Measurements from ENCODE around the gene ABCC8.

ABCC8 gene

DNA sequence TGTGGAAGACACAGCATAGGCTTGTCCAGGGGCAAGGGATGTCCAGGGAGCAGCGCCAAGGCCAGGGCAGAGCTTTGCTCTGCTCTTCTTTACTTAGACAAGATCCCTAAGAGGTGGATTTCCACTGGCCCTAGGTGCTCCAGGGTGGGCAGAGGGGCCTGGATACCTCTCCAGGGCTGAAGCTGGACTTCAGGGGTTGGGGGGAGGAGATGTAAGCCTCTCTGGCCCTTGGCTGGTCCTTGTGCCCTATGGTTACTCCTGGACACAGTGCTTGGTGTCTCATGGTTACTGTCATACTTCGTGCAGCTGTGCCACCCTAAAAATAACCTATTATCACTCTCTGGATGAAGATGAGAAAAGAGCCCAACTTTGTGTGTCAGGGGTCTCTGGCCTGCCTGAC, 75.3 kb downstream of the ABCC8 start:
- DNase-seq: no peak

DNA sequence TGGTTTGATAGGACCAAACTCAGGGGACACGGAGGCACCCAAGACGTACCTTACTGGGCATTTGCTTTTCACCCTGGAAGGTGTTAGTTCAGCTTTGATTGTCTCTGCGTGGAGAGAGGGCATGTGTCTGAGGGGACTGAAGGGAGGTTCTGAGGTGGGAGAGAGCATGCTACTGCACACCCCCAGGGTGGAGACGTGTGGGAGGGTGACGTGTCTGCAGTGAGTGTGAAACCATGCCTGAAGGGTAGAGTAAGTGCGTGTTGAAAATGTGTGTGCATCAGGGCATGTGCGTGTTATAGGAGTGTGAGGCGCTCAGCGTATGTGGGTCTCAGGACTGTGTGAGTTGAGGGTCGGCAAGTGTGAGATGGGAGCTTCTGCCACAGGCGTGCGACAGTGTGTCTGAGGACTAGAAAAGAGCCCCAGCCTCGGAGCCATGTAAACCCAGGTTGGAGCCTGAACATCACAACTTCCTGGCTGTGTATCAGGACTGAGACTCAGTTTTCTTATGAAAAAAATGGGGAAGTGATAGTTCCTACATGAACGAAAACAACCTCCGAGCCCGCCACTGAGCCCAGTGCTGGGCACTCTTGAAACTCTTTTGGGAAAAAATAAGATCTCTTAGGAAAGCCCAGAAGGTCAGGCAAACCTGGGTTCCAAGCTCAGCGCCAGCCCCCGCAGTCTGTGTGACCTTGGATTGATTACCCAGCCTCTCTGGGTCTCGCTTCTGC, 76.4 kb downstream of the ABCC8 start:
- no peak for DNase-seq

DNA sequence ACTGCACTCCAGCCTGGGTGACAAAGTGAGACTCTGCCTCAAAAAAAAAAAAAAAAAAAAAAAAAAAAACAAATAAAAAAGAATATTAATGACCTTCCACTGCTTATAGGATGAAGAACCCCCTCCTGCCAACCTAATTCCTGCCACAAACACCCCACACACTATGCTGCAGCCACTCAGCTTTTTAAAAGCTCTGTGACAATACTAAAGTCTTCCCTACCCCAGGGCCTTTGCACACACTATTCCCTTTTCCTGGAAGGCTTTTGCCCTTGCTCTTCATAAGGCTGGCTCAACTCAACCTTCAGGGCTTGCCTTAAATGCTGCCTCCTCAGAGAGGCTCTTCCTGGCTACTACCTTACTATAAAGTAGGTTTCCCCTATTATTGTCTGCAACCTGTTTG, 77.4 kb downstream of the ABCC8 start:
- DNase-seq: no peak

DNA sequence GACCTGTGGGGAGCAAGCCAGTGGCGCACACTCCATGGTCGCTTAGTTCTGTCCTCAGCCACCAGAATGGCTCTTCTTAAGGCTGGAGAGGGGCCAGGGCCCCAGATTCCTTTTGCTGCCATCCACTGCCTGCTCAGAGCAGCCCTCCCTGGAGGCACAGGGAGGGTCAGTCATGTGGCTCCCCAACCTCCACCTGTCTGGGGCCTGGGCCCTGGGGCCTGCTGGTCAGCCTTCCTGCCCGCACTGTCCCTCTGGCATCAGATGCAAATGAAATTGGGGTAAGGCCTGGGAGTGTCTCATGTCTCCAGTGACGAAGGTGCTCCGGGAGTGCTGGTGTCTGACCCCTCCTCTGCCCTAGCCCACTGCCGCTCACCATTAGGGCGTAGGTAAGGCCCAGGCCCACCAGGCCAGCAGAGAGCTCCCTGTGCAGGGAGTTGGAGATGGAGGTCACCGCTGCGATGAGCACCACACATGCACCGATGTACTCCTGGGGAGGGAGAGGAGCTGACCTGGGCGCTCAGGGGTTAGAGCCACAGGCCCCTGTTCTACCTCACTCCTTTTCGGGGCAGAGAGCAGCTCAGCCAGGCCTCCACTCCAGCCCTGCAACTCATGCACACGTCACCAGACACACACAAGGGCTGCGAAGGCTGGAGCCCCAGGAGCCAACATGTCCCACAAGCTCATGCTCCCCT, 79.2 kb downstream of the ABCC8 start:
- DNase-seq: no peak

DNA sequence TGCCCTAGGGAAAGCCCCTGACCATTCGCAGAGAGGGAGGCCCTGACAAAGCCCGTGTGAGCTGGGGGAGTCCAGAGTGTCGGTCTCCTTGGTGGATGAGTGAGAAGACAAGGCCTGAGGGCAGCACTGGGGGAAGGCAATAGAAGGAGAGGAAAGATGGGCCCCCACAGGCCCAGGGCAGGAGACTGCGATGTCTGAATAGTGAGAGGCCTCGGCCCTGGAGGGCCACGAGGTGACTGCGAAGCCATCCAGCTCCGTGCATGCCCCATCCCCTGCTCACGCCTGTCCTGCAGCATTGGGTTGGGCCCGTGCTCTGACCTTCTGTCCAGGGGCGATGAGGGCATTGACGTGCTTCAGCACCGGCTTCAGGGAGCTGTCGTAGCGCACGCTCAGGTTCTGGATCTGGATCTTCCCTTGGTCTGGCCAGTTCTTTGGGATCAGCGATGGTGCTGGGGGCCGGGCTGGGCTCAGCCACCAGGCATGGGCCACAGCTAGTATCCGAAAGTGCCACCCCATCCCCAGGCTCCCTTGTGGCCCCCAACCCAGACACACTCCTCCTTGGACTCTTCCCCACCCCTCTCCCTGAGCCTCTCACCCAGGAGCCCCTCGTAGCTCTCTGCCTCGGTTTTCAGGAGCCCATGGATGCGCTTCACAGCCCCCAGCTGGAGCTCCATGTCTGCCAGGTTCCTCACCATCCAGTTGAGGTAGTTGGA, 79.9 kb downstream of the ABCC8 start:
- DNase-seq: no peak

DNA sequence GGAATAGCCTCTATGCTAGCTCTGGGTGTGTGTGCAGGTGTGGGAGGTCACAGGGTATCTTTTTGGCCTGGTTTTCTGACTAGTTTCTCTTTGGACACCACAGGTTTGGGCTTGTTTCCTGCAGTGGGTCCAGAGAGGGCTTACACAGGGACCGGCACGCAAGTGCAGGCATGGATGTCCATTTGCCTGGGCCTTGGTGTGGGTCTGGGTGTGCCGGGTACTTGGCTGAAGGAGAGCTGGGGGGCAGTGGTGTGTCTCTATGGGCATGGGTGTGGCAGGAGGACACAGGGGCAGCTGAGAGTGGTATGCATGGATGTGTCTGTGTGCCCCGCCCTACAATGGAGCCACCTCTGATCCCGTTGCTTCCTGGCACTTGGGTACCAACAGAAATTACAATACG, 80.7 kb downstream of the ABCC8 start:
- DNase-seq: no peak

DNA sequence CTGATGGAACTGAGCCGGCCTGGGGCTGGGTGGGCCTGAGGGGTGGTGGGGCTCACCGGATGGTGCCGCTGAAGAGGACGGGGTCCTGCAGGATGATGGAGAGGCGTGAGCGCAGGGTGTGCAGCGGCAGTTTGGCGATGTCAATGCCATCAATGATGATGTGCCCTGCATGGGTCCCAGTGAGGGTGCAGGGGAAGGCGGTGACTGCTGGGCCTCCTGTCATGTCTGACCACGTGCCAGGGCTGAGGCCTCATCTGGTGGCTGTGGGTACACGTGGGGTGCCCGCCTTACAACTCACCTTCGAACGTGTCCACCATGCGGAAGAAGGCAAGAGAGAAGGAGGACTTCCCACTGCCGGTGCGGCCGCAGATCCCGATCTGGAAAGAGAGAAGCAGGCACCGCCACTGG, 81.1 kb downstream of the ABCC8 start:
- no peak for DNase-seq

DNA sequence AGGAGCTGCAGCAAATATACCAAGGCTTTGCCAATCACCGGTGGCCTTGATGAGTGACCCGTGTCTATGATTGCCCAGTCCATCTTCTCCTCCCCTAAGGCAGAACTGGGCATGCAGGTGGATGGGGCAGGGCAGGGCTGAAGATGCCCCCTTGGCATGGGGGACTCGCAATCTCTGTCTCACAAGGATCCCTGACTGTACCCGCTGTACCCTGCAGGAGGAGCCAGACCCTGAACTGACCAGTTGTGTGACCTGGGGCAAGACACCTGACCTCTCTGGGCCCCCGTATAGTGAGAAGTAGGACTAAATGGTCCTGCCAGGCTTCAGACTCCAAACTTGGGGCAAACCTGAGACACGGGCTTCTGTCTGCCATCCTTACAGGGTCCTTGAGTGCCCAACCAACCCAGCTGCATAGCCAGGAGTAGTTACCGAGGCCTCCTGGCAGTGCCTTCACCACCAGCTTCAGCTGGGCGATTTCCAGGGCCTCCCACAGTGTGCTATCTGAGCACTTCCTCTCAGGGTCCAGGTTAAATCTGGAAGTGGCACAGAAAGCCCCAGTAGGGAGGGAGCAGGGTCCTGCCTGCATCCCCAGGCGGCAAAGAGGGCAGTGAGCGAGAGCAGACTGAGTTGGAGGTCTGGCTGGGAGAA, 81.8 kb downstream of the ABCC8 start:
- no peak for DNase-seq

DNA sequence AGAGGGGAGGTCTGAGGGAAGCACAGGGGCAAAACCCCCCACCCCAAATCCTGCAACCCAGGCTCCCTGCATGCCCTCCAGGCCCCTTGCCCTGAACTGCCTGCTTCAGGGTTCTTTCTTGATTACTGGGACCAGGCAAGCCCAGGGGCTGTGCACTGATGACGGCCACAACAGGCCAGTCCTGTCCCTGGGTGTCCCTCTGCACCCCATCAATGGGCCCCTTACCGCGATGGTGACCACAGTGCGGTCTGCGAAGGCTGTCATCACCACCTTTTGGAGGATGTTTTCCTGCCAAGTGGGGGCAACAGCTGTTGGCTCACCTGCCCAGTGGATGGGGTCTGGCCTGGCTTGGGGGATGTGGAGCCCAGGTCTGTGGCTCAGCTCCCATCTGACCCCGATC, 83.2 kb downstream of the ABCC8 start:
- DNase-seq: no peak

DNA sequence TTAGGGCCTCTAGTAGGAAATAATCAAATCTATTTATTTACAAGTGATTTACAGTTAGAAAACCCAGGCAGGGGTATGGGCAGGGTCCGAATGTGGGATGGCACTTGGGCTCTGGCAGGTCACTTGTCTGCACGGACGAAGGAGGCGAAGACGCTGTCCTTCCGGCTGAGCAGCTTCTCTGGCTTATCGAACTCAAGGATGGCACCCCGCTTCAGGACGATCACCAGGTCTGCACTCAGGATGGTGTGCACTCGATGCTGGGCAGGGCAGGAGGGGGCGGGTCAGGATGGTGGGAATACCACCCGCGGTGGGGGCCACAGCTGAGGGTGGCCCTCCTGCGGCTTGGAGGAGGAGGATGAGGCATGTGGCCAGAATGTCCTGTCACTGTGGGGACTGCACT, 83.8 kb downstream of the ABCC8 start:
- no peak for DNase-seq

DNA sequence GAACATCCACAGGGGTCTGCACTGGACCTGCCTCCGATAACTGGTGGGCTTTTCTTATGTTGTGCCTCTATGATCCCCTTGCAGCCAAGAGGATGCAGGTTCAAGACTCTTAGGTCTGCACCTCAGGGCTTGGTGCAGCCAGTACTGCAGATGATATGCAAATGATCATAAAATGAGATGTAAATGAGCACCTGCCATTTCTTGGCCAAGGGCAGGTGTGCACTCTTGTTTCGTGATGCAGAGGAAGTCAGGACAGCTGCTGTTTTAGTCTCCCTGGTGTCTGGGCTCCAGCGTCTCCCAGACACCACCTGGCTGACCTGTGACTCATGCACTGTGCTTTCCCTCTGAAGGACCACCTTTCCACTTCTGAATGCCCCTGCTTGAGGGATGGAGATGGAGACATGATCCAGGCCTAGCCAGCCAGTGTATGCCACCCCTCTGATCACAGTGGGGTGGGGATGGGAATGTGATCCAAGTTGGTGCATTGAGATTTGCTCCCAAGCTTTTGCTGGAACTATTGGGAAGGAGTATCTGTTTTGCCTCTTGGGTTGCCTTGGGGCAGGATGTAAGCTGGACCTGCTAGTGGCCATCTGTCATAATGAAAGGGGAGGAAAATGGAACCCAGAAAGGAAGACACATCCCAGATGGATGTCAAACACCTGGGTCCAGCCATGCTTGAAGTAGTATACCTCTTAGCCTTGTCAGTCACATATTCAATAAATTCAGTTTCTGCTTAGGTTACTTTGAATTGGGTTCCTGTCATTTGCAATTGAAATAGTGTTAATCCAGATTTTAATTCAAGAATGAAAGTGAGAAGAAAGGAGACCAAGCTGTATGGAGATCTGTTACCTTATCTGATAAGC, 84.9 kb downstream of the ABCC8 start:
- no peak for DNase-seq

DNA sequence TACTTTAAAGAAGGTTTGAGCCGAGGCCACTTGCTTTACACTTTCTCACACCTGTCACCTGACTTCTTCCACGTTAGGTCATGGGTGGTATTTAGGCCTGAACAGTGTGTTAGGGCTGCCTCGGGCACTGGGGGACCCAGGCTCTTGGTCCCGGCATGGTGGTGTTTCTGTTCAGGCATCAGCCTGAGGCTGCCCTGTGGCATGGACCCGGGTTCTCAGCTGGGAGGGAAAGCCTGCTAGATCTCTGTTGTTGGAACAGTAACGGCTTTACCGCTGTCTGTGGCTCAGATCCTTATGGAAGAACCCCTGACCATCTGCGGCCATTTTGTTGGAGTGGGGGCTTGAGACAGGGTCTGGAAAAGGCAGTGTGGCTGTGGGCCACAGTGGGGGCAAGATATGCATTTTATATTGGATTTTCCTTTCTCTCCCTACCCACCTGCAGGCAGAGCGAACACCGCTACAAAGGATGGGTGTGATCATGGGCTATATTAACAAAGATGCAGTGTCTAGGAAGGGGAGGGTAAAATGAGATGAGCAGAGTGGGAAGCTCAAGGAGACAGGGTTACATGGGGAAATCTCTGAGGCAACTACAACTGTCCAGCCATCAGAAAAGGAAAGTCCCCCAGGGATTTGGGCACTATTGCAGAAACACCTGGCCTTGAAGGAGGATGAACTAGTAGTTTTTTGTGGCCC, 86.5 kb downstream of the ABCC8 start:
- no peak for DNase-seq

DNA sequence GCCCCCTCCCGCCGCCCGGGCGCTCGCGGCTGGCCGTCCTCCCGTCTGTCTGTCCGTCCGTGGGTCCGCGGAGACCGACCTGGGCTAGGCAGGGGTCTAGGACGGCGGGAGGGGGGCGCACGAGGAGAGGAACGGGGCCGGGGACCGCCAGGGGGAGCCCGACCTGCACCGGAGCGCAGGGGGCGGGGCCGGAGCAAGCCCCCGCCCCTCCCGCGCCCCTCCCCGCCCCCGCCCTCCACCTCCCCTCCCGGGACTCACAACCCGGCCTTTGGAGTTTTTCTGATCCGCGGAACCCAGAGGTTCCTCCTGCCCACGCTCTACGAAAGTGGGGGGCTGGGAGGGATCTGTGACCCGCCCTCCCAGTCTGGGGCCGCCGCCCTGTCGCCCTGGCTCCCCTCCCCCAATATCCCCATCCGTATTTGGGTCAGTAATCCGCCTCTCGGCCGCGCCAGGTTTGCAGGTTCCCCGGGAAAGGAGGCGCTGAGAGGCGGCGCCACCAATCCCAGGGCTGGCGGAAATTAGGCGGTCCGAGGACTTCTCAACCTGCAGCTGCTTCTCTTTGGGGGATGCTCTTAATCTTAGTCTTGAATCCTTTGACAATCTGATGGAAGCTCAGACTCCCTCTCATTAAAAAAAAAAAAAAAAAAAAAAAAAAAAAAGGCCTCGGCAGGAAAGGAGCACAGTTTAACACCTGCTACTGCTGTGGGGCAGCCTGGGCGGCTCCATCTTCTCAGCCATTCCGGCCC, 87.3 kb downstream of the ABCC8 start:
- peak; percentile 76 for DNase-seq

DNA sequence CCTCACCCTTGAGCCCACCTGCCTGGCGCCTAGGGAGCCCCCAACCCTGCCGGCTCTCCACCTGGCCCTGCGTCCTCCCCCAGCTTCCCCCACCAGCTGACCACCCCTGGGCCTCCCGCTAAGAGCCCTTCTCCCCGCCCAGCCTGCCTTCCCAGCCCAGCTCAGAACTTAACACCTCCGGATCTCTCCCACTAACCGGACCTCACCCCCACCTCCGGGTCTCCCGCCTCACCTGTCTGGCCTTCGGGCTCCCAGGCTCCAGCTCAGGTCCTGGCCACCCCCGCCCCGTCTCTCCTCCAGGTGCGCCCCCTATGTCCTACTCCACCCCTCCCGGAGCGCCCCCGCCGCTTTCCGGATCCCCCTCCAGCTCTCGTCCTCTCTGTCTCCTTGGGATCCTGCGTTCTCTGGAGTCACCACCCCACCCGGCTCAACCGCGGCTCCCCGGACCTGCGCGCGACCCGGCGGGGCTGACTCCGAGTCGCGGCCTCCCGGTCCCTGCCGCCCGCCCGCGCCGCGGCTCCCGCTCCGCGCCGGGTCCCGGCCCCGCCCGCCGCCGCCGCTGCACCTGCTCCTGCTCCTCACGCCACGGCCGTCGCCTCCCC, 87.9 kb downstream of the ABCC8 start, which contains the start of gene KCNJ11:
Gene KCNJ11 (minus strand): TSS at position 51 of the 602 bp plus-strand sequence. CDS start 568 bp downstream, outside the sequence.
- DNase-seq: no peak

DNA sequence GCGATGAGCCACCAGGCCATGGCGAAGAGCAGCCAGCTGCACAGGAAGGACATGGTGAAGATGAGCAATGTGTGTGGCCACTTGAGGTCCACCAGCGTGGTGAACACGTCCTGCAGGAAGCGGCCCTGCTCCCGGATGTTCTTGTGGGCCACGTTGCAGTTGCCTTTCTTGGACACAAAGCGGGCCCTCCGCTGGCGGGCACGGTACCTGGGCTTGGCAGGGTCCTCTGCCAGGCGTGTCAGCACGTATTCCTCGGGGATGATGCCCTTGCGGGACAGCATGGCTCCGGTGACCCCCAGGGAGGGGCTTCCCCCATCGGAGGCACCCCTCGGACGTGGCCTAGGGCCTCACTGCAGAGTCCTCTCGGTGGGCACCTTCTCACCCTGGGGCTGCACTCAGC, 88.8 kb downstream of the ABCC8 start:
- DNase-seq: no peak

DNA sequence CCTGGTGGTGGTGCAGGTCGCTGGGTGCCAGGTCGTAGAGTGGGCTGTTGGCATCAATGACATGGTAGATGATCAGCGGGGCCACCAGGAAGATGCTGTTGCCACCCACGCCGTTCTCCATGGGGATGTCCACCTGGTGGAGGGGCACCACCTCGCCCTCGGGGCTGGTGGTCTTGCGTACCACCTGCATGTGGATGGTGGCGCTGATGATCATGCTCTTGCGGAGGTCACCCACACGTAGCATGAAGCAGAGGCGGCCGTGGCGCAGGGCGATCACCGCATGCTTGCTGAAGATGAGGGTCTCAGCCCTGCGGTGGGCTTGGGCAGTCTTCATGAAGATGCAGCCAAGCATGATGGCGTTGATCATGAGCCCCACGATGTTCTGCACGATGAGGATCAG, 89.4 kb downstream of the ABCC8 start:
- no peak for DNase-seq

DNA sequence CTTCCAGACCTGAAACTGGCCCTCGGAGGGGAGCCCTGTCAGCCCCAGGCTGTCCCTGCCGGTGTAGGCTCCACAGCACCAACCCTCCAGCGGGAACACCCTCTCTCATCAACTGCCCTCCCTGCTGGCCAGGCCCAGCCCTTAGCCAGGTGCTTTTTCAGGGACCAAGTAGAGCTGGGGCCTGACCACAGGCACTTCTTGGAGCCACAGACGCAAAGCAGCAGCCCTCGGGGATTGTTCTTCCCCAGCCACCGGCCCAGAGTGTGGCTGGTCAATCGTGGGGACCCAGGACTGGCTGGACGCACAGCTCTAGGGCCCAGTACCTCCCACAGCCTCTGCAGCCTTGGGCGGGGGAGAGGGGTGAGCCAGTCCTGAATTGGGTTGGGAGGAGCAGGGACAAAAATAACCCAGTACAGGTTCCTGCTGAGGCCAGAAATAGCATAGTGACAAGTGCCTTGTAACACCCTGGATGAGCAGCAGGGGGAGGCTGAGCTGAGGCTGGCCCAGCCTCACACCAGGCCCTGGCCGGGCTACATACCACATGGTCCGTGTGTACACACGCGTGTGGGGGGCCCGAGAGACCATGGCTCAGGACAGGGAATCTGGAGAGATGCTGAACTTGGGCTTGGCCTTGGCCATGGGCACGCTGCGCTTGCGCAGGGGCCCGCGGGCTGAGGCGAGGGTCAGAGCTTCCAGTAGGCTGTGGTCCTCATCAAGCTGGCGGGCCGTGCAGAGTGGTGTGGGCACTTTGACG, 90.1 kb downstream of the ABCC8 start:
- DNase-seq: peak; percentile 54

DNA sequence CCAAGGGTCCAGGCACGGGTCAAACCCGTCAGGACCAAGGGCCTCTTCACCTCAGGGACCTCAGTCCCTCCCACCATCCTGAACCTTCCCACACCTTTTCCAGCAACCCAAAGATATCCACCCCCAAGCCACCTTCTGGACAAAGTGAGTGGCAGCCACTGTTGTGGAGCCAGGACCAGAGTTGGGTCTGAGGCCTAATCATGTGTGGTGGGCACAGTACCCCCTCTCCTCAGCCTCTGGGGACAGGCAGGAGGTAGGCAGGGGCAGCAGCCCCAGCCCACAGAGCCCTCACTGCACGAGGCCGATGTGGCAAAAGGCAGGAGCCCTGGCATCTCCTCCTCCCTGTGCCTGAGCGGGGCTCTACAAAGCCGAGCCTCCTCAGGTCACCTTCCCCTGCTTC, 90.7 kb downstream of the ABCC8 start:
- DNase-seq: peak; percentile 37

DNA sequence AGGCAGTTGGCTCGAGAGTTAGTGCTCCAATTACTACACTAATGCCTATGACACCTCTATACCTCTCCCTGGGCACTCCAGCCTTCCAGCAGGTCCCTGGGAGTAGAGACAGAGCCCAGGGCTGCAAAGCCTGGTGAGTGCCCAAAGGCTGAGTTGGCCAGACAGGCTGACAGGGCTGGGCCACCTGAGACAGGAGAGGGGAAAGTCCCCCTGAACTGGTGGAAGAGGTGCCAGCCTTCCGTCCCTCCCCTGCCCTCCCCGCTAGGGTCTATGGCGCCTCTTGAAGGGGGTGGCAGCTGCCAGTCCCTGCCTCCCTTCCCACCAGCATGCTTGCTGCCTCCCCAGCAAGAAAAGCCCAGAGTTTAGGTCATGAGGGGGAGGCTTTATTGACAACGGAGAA, 91.2 kb downstream of the ABCC8 start:
- peak; percentile 25 for DNase-seq

DNA sequence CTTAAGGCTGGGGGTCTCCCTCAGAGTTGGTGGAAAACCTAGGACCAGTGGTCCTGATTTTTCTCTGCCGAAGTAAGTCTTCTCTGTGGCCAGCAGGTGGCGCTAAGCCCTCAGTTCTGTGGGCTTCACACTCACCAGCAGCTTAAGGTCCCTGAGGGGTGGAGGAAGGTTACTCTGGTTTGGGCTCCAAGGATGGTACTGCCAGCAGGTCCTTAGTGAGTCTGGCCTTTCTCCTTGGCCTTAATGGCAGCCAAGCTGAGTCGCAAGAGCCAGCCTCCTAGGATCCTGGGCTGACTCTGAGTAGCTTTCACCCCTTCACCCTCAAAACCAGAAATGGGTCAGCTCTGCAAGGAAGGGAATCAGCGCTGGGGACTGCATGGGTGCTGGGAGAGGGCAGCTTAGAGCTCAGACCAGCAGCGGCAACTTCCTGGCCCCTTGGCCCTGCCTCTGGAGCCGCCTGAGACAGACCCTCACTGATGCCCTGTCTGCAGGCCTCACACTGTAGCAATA, 92.6 kb downstream of the ABCC8 start:
- DNase-seq: peak; percentile 81
